ENCODE results near the gene CRADD.
A peak's percentile ranks its signal among the peaks of the same experiment; 100 is the strongest.
"Not testable (repeated sequence)": the region's sequence is repeated elsewhere in the genome, so short reads cannot be mapped to it uniquely, and the experiment has no call there.

Gene CRADD

GRCh38 chr12:93844164-93844784, 167.1 kb downstream of the CRADD start:
- DNase-seq (ENCODE audit: low spot score) = no peak

- DNase-seq (ENCODE audit: low spot score) = peak; percentile 4
These were observed 169.9 kb downstream of the CRADD start for GRCh38 chr12:93846936-93847516.

- peak; percentile 85 for DNase-seq (ENCODE audit: low spot score)
These were observed 170.6 kb downstream of the CRADD start for GRCh38 chr12:93847517-93848474.

GRCh38 chr12:93848523-93849101, 171.4 kb downstream of the CRADD start:
- DNase-seq (ENCODE audit: low spot score) = peak; percentile 51

- DNase-seq (ENCODE audit: low spot score) = no peak
These were observed 172.8 kb downstream of the CRADD start for GRCh38 chr12:93849946-93850345.

GRCh38 chr12:93850481-93851256, 173.5 kb downstream of the CRADD start:
- DNase-seq (ENCODE audit: low spot score) = no peak

- DNase-seq (ENCODE audit: low spot score) = no peak
These were observed 174.1 kb downstream of the CRADD start for GRCh38 chr12:93851257-93851671.

- no peak for DNase-seq (ENCODE audit: low spot score)
These were observed 175.0 kb downstream of the CRADD start for GRCh38 chr12:93852173-93852591.

- DNase-seq (ENCODE audit: low spot score) = no peak
These were observed 176.7 kb downstream of the CRADD start for GRCh38 chr12:93853698-93854478.

- no peak for DNase-seq (ENCODE audit: low spot score)
These were observed 178.1 kb downstream of the CRADD start for GRCh38 chr12:93855261-93855660.

- no peak for DNase-seq (ENCODE audit: low spot score)
These were observed 179.4 kb downstream of the CRADD start for GRCh38 chr12:93856611-93857010.

- DNase-seq (ENCODE audit: low spot score) = no peak
These were observed 180.2 kb downstream of the CRADD start for GRCh38 chr12:93857279-93857938.

- DNase-seq (ENCODE audit: low spot score) = no peak
These were observed 180.8 kb downstream of the CRADD start for GRCh38 chr12:93857991-93858447.

- DNase-seq (ENCODE audit: low spot score) = no peak
These were observed 183.6 kb downstream of the CRADD start for GRCh38 chr12:93860668-93861373.

GRCh38 chr12:93862424-93862823, 185.2 kb downstream of the CRADD start:
- no peak for DNase-seq (ENCODE audit: low spot score)

GRCh38 chr12:93865751-93866150, 188.6 kb downstream of the CRADD start:
- no peak for DNase-seq (ENCODE audit: low spot score)

- no peak for DNase-seq (ENCODE audit: low spot score)
These were observed 191.6 kb downstream of the CRADD start for GRCh38 chr12:93868771-93869170.

GRCh38 chr12:93870020-93870795, 193.0 kb downstream of the CRADD start:
- DNase-seq (ENCODE audit: low spot score) = no peak

- not testable (repeated sequence) for DNase-seq (ENCODE audit: low spot score)
These were observed 194.4 kb downstream of the CRADD start for GRCh38 chr12:93871566-93871965.
